OCI-LY3 (cell line): ENCODE results near the gene MACIR.

Experiments used
- H2AFZ ChIP-seq: fragments of 200-600, 300-600 bp; shearing (Covaris generic); 2 replicates; pipeline ENCODE4 v1.6.0; 2014; ENCODE audit warnings: antibody characterized with exemption, low read depth, low read length
- H3K27ac ChIP-seq: fragments of 200-600, 300-600 bp; sonication (generic); 2 replicates; pipeline ENCODE4 v1.5.1; 2014; ENCODE audit warnings: mild to moderate bottlenecking, low read length, moderate library complexity, mixed read lengths
- H3K27me3 ChIP-seq: fragments of 200-600, 300-600 bp; sonication (generic); 2 replicates; pipeline ENCODE4 v1.6.1; 2014; ENCODE audit warnings: low read depth, low read length, mixed read lengths
- H3K36me3 ChIP-seq: fragments of 200-600, 300-600 bp; sonication (generic); replicated peaks from 2 replicates; pipeline ENCODE3; 2014; ENCODE audit warnings: low read depth, low read length, mixed read lengths
- H3K4me1 ChIP-seq: fragments of 300-600, 200-600 bp; sonication (generic); 2 replicates; pipeline ENCODE4 v1.6.1; 2014; ENCODE audit warnings: low read length, mixed read lengths
- H3K4me2 ChIP-seq: fragments of 200-600, 300-600 bp; sonication (generic); 2 replicates; pipeline ENCODE4 v1.6.1; 2014; ENCODE audit warnings: low read length, mixed read lengths
- H3K4me3 ChIP-seq: fragments of 300-600, 200-600 bp; sonication (generic); 2 replicates; pipeline ENCODE4 v1.5.1; 2014; ENCODE audit warnings: antibody characterized with exemption, mild to moderate bottlenecking, low read length, moderate library complexity
- H3K79me2 ChIP-seq: fragments of 300-600, 200-600 bp; shearing (Covaris generic); 2 replicates; pipeline ENCODE4 v1.6.1; 2014; ENCODE audit warnings: mild to moderate bottlenecking, low read length, mixed read lengths
- H3K9ac ChIP-seq: fragments of 300-600, 200-600 bp; shearing (Covaris generic); 2 replicates; pipeline ENCODE4 v1.6.0; 2014; ENCODE audit warnings: mild to moderate bottlenecking, low read length, moderate library complexity
- H3K9me3 ChIP-seq: fragments of 200-600, 300-600 bp; shearing (Covaris generic); 2 replicates; pipeline ENCODE4 v1.6.1; 2014; ENCODE audit warnings: low read length, mixed read lengths; ENCODE audit not compliant: insufficient read depth
- H4K20me1 ChIP-seq: fragments of 200-600, 300-600 bp; sonication (generic); 2 replicates; pipeline ENCODE4 v1.6.1; 2016; ENCODE audit warnings: low read length, mixed read lengths; ENCODE audit not compliant: insufficient read depth
- EZH2phosphoT487 ChIP-seq: fragments of 200-600 bp; shearing (Covaris generic); IDR thresholded peaks from 2 replicates; pipeline ENCODE4 v1.6.1; 2018; ENCODE audit warnings: antibody characterized with exemption, mixed run types, low read depth
- TF ChIP-seq, protein P1 (sequence below): fragments of 200-600, 300-600 bp; sonication (generic); IDR thresholded peaks from 2 replicates; pipeline ENCODE4 v1.5.1; 2014; ENCODE audit warnings: antibody characterized with exemption, low read length, low read depth

Gene MACIR

DNA sequence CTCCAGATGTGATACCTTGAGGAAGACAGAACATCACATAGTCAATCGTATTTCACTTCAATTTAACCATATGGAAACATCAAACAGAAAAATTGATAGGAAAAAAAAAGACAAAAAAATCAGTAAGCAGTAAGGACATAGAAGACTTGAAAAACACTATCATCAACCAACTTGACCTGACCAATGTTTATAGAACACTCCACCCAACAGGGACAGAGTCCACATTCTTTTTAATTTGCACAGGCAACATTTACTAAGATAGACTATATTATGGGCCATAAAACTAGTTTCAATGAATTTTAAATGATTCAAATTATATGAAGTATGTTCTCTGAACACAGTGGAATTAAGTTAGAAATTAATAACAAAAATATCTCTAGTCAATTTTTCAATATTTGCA is 20.8 kb upstream of the MACIR start:
- Histone ChIP-seq H3K4me1 (no peaks in the 10 kb centered on the region), H3K27me3 (no peaks in the 10 kb centered on the region), H4K20me1 (no peaks in the 10 kb centered on the region), H3K4me3 (no peak overlapping the region), H3K9me3 (no peaks in the 10 kb centered on the region), H3K9ac (no peak overlapping the region), H3K4me2 (no peak overlapping the region), H3K36me3 (no peaks in the 10 kb centered on the region), H2AFZ (no peak overlapping the region), H3K79me2 (no peaks in the 10 kb centered on the region), H3K27ac (no peak overlapping the region)
- TF ChIP-seq, protein P1, sequence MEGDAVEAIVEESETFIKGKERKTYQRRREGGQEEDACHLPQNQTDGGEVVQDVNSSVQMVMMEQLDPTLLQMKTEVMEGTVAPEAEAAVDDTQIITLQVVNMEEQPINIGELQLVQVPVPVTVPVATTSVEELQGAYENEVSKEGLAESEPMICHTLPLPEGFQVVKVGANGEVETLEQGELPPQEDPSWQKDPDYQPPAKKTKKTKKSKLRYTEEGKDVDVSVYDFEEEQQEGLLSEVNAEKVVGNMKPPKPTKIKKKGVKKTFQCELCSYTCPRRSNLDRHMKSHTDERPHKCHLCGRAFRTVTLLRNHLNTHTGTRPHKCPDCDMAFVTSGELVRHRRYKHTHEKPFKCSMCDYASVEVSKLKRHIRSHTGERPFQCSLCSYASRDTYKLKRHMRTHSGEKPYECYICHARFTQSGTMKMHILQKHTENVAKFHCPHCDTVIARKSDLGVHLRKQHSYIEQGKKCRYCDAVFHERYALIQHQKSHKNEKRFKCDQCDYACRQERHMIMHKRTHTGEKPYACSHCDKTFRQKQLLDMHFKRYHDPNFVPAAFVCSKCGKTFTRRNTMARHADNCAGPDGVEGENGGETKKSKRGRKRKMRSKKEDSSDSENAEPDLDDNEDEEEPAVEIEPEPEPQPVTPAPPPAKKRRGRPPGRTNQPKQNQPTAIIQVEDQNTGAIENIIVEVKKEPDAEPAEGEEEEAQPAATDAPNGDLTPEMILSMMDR: no peak
- no peak for TF ChIP-seq EZH2phosphoT487

DNA sequence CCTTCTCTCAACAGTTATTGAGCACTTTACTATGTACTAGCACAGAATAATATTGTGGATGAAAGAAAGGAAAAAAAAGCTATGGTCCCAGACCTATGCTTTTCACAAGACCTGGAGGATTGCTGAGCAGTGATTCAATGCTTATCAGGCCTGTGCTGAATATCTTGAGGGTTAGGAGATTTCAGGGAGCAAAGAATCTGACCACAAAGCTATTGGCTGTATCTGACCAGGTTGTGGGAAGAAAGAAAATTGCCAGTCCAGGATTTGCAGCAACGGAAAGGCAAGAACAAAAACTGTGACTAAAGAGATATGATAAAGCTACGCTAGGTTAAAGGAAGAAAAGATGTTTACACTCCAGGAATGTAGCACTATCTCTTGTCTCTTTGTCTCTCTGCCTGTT is 14.9 kb upstream of the MACIR start:
- no peak for TF ChIP-seq EZH2phosphoT487
- TF ChIP-seq, protein P1: no peak
- Histone ChIP-seq H3K27ac (no peak overlapping the region), H3K4me2 (no peak overlapping the region), H4K20me1 (no peaks in the 10 kb centered on the region), H3K4me3 (no peak overlapping the region), H3K79me2 (no peaks in the 10 kb centered on the region), H3K36me3 (no peaks in the 10 kb centered on the region), H3K9me3 (no peaks in the 10 kb centered on the region), H3K27me3 (no peaks in the 10 kb centered on the region), H3K9ac (no peak overlapping the region), H3K4me1 (peaks cover 10% of the 10 kb centered on the region), H2AFZ (no peak overlapping the region)

DNA sequence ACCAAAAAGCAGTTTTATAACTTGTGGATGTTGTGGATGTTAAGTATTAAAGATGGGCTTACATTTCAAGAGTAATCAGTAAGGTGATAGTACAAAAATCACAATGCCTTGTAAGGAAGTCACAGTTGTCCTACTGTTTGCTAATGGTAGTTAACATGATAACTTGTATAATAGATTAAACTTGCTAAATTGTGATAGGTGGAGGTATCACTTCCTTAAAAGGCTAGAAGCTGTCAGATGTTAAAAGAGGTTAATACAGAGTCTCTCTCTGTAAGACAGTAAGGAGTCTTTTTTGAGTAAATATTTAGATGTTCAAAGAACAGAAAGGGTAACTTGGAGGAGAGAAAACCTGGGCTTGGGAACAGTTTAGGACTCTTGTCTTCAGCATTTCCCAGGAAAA is 14.2 kb upstream of the MACIR start:
- H3K27ac ChIP-seq: no peak overlapping the region
- no peak overlapping the region for H3K4me2 ChIP-seq
- H3K4me1 ChIP-seq: peaks cover 10% of the 10 kb centered on the region

DNA sequence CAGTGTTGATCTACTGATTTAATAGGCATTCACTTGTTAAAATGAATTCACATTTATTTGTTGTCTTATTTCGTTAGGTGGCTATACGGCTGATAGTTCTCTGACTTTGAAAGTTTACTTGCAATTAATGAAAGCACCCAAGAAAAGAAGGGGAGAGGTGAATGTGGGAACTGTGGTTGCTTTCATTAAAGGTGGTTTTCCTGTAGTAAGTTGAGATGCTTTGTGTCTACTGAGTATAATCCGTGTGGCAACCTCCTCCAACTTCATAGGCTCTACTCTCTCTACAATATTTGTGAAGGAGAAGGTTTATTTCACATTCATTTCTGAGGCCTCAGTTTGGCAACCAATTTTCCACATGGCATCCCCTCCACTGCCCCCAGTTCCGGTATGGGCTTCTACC is 12.8 kb upstream of the MACIR start:
- Histone ChIP-seq H3K4me2 (no peak overlapping the region), H4K20me1 (no peaks in the 10 kb centered on the region), H2AFZ (no peak overlapping the region), H3K36me3 (no peaks in the 10 kb centered on the region), H3K79me2 (no peaks in the 10 kb centered on the region), H3K4me1 (peaks cover 10% of the 10 kb centered on the region), H3K9ac (no peak overlapping the region), H3K27ac (no peak overlapping the region), H3K9me3 (no peaks in the 10 kb centered on the region), H3K27me3 (no peaks in the 10 kb centered on the region), H3K4me3 (no peak overlapping the region)
- TF ChIP-seq EZH2phosphoT487: no peak
- TF ChIP-seq, protein P1: no peak

More for the DNA sequence above, 14.2 kb upstream of the MACIR start:
- Histone ChIP-seq H3K9ac (no peak overlapping the region), H3K27me3 (no peaks in the 10 kb centered on the region), H3K79me2 (no peaks in the 10 kb centered on the region), H4K20me1 (no peaks in the 10 kb centered on the region), H3K4me3 (no peak overlapping the region), H3K36me3 (no peaks in the 10 kb centered on the region), H3K9me3 (no peaks in the 10 kb centered on the region), H2AFZ (no peak overlapping the region)
- TF ChIP-seq, protein P1: no peak
- no peak for TF ChIP-seq EZH2phosphoT487
